Endothelial cell (in vitro differentiated cells): Measurements from ENCODE around the gene NBAS. TPM values are rescaled to one million over a fixed set of nuclear protein-coding genes. Genes with fewer than 3 reads are reported as not detected.

Source experiments
- DNase-seq: peaks from one replicate; pipeline ENCODE4 v3.0.0; 2021; ENCODE audit warnings: low spot score
- H3K27ac Mint-ChIP-seq: one replicate; pipeline ENCODE4 v1.8.0; 2021; ENCODE audit warnings: mixed read lengths, inconsistent platforms; ENCODE audit not compliant: unreplicated experiment
- H3K27me3 Mint-ChIP-seq: one replicate; pipeline ENCODE4 v1.8.0; 2021; ENCODE audit warnings: mild to moderate bottlenecking, moderate library complexity, mixed read lengths, inconsistent platforms; ENCODE audit not compliant: unreplicated experiment
- H3K36me3 Mint-ChIP-seq: one replicate; pipeline ENCODE4 v1.8.0; 2021; ENCODE audit warnings: mild to moderate bottlenecking, low read depth, mixed read lengths, inconsistent platforms; ENCODE audit not compliant: unreplicated experiment
- H3K4me1 Mint-ChIP-seq: one replicate; pipeline ENCODE4 v1.8.0; 2021; ENCODE audit warnings: mild to moderate bottlenecking, mixed read lengths, inconsistent platforms; ENCODE audit not compliant: unreplicated experiment
- H3K4me3 Mint-ChIP-seq: one replicate; pipeline ENCODE4 v1.8.0; 2021; ENCODE audit warnings: mild to moderate bottlenecking, mixed read lengths, inconsistent platforms; ENCODE audit not compliant: unreplicated experiment
- H3K9me3 Mint-ChIP-seq: one replicate; pipeline ENCODE4 v1.8.0; 2021; ENCODE audit warnings: mixed read lengths, inconsistent platforms; ENCODE audit not compliant: unreplicated experiment
- total RNA-seq: library from RNA; stranded (reverse); fragmentation: NEBNext Ultra II Directional; extraction: Animal tissue kit (Norgen Biotek cat#: 25700); gene quantifications from one replicate; pipeline ENCODE4 v1.2.1, GENCODE V29; 2021; ENCODE audit not compliant: unreplicated experiment
- TF ChIP-seq, protein P1 (sequence below): fragments of 200-600 bp; sonication (generic); IDR thresholded peaks from one replicate; pipeline ENCODE4 v1.5.0; 2021; ENCODE audit warnings: antibody characterized with exemption; ENCODE audit not compliant: unreplicated experiment

The NBAS gene
- total RNA-seq, 1 donor from 2014 or later: 52.8 TPM

DNA sequence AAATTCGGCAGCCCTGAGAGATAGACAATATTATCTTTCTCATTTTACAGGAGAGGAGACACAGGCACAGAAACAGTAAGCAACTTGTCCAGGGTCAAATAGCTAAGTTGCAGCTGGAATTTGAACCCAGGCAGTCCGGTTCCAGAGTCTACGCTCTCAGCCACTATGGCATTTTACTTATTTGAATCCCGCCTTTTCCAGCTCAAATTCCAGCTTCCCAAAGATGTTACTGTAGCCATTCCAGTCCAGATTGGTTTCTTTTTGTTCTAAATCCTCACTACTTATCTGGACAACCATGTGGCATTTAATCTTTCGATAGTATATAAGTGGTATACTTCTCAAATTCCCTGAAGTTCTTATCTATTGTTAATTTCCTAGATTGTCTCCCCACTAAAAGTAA is 125.7 kb downstream of the NBAS start:
- TF ChIP-seq, protein P1, sequence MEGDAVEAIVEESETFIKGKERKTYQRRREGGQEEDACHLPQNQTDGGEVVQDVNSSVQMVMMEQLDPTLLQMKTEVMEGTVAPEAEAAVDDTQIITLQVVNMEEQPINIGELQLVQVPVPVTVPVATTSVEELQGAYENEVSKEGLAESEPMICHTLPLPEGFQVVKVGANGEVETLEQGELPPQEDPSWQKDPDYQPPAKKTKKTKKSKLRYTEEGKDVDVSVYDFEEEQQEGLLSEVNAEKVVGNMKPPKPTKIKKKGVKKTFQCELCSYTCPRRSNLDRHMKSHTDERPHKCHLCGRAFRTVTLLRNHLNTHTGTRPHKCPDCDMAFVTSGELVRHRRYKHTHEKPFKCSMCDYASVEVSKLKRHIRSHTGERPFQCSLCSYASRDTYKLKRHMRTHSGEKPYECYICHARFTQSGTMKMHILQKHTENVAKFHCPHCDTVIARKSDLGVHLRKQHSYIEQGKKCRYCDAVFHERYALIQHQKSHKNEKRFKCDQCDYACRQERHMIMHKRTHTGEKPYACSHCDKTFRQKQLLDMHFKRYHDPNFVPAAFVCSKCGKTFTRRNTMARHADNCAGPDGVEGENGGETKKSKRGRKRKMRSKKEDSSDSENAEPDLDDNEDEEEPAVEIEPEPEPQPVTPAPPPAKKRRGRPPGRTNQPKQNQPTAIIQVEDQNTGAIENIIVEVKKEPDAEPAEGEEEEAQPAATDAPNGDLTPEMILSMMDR: no peak
- no peak overlapping the region for H3K4me3 Mint-ChIP-seq
- H3K27ac Mint-ChIP-seq: no peak overlapping the region
- H3K36me3 Mint-ChIP-seq: peaks cover 7% of the 10 kb centered on the region
- no peak for DNase-seq
- H3K4me1 Mint-ChIP-seq: peaks cover 5% of the 10 kb centered on the region
- no peaks in the 10 kb centered on the region for H3K27me3 Mint-ChIP-seq
- no peaks in the 10 kb centered on the region for H3K9me3 Mint-ChIP-seq

DNA sequence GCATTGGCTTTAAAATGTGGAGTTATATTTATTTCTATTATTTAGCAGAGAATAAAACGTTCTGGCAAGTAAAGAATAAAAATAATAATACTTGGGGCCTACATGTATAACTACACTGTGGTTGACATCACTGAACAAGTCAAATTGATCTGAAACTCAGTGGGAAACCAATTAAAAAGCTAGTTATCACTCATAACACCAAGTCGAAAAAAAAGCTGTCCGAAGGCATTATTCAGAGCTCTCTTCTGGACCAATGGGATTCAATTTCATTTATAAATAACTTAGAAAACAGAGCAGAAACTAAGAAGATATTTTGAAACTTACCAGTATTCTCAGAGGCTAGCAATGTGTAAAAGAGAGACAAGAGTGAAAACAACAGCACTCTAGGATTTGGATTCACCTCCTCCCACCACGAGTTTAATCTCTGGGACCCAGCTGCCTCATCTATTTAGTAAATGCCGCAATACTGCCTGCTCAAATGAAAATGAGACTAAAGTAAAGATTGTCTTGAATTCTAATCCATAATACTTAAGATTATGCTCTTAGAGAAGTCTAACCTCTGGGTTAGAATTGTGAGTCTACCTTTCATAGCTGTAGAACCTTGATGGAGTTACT is 128.4 kb downstream of the NBAS start:
- TF ChIP-seq, protein P1: no peak
- Mint-ChIP-seq H3K36me3 (no peaks in the 10 kb centered on the region), H3K4me1 (peaks cover 5% of the 10 kb centered on the region), H3K4me3 (no peak overlapping the region), H3K27me3 (no peaks in the 10 kb centered on the region), H3K27ac (no peak overlapping the region), H3K9me3 (no peaks in the 10 kb centered on the region)
- DNase-seq: no peak

DNA sequence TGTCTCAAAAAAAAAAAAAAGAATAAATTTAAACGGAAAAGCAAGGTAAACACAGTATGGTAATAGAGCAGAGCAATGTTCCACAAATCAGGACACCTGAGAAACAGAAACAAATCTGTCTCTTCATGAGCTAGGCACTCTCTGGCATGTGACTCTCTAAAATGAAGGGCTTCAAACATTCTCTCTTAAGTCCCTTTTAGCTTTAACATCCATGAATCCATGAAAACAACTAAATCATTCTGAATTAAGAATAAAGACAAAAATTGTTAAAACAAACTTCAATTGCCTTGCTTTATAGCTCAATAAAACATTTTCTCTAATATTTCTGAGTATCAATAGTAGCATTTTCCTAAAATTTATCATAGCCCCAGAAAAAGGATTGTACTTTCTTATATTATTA is 132.1 kb downstream of the NBAS start:
- no peaks in the 10 kb centered on the region for H3K27me3 Mint-ChIP-seq
- no peaks in the 10 kb centered on the region for H3K9me3 Mint-ChIP-seq
- no peak for DNase-seq
- TF ChIP-seq, protein P1: no peak
- peaks cover 2% of the 10 kb centered on the region for H3K4me1 Mint-ChIP-seq
- no peaks in the 10 kb centered on the region for H3K36me3 Mint-ChIP-seq
- H3K27ac Mint-ChIP-seq: no peak overlapping the region
- no peak overlapping the region for H3K4me3 Mint-ChIP-seq

DNA sequence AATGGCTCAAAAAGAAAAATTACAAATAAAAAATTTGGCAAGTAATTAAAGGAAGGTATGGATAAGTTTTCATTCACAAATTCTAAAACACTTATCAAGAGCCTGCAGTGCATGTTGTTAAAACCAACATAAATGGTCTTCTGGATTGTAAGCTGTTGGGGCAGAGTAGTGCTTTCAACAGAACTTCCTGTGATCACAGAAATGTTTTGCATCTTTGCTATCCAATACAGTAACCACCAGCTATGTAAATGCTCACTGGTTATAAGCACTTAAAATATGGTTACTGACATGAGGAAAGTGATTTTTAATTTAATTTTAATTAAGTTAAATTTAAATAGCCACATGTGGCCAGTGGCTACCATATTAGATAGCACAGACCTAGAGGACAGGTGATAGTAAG is 133.1 kb downstream of the NBAS start:
- no peaks in the 10 kb centered on the region for H3K36me3 Mint-ChIP-seq
- H3K27ac Mint-ChIP-seq: no peak overlapping the region
- TF ChIP-seq, protein P1: no peak
- H3K9me3 Mint-ChIP-seq: no peaks in the 10 kb centered on the region
- H3K27me3 Mint-ChIP-seq: no peaks in the 10 kb centered on the region
- no peak overlapping the region for H3K4me3 Mint-ChIP-seq
- peaks cover 2% of the 10 kb centered on the region for H3K4me1 Mint-ChIP-seq
- DNase-seq: no peak

DNA sequence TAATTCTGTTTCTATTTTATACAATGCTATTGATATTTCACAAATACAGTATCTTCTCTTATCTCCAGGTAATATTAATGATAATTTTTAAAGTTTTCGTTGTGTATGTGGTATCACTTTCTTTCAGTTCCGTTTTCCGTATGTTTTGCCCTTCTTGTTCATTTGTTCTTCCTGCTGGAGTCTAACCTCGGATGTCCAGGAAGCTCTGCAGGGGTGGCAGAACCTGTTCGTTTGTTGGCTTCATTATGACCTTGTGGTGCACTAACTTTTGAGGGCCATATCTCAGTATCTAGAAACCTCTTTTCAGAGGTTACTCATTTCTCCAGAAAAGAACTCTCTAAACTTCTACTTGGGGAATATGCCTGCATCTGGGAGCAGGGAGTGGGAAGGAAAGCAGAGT is 134.5 kb downstream of the NBAS start:
- Mint-ChIP-seq H3K27me3 (no peaks in the 10 kb centered on the region), H3K4me1 (peaks cover 2% of the 10 kb centered on the region), H3K36me3 (no peaks in the 10 kb centered on the region), H3K9me3 (no peaks in the 10 kb centered on the region), H3K4me3 (no peak overlapping the region), H3K27ac (no peak overlapping the region)
- TF ChIP-seq, protein P1: no peak
- DNase-seq: no peak
